NCI-H128 (cell line): ENCODE data around the gene ADGRA1.
"Not testable (repeated sequence)": the region's sequence is repeated elsewhere in the genome, so short reads cannot be mapped to it uniquely, and the experiment has no call there.

ENCODE experiments used
- DNase-seq: peaks from one replicate; lab custom pipeline; 2025; ENCODE audit not compliant: unreplicated experiment; lab: John Stamatoyannopoulos, UW

ADGRA1 gene

DNA sequence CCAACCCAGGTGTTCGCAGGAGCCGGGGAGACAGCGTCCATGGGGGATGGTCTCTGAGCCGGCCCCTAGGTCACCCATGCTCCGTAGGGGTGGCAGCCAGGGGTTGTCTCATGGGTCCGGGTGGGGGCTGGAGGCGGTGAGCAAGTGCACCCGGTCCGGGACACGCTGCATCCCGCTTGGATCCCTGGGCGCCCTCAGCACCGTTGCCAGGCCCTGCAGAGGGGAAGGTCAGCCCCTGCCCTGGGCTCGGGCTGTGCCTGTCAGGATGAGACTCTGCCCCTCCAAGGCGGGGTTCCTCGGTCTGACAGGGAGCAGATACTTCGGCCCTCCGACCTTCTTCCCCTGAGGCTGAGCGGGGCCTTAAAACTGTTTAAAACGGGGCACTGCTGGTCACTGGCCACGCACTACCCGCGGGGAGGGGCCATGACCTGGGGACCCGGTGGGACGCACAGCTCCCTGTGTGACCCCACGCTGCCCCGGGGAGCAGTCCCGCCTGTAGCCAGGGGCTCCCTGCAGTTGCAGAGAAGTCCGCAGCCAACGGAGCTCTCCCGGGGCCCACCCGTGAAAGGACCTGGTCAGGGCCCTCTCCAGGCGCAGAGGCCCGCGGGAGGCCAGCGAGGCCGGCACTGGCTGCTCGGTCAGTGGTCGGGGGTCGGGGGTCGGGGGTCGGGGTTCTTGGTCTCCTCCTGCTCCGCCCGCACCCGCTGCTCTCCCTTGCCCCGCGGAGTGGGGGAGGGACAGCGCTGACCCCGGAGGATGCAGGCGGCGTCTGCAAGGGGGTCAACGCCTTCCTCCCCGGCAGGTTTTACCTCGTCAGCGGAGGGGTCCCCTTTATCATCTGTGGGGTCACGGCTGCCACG lies 38.9 kb downstream of the ADGRA1 start:
- no peak for DNase-seq

DNA sequence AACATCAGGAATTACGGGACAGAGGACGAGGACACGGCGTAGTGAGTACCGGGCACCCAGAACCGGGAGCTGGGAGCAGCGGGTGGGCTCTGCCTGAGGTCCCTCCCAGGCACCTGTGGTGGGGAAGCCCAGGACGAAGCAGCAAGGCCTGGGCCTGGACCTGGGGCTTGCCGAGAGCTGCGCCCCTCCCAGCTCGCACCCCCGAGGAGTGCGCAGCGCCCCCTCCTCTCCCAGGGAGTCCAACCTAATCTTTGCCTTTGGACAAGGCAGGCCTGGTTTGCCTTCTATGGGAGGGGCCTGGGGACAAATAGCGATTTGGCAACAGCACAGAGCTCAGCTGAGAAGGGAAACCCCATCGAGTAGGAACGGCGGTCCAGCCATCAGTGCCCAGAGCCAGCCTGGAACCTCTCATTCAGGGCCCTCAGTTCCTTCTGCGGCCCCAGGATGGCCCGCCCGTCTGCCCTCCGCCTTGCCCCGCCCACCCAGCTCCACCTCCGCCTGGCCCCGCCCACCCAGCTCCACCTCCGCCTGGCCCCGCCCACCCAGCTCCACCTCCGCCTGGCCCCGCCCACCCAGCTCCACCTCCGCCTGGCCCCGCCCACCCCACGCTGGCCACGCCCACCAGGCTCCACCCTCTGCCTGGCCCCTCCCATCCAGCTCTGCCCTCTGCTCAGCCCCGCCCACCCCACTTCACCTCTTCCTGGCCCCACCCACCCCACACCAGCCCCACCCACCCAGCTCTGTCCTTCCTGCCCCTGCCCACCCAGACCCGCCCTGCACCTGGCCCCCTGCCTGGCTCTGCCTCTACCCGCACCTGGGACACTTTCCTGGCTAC lies 39.8 kb downstream of the ADGRA1 start:
- DNase-seq = no peak

DNA sequence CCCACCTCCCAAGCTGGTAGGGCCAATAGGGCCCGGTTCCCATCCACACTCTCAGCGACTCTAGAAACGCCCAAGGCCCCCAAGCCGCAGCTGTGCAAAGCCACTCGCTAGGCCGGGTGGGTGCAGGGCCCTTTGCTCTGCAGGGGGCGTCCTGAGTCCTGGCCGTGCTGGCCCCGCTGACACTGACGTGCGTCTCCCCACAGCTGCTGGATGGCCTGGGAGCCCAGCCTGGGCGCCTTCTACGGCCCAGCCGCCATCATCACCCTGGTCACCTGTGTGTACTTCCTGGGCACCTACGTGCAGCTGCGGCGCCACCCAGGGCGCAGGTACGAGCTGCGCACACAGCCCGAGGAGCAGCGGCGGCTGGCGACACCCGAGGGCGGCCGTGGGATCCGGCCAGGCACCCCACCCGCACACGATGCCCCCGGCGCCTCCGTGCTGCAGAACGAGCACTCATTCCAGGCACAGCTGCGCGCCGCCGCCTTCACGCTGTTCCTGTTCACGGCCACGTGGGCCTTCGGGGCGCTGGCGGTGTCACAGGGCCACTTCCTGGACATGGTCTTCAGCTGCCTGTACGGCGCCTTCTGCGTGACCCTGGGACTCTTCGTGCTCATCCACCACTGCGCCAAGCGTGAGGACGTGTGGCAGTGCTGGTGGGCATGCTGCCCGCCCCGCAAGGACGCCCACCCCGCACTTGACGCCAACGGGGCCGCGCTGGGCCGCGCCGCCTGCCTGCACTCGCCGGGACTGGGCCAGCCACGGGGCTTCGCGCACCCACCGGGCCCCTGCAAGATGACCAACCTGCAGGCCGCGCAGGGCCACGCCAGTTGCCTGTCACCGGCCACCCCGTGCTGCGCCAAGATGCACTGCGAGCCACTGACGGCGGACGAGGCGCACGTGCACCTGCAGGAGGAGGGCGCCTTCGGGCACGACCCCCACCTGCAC lies 40.7 kb downstream of the ADGRA1 start:
- DNase-seq = no peak

DNA sequence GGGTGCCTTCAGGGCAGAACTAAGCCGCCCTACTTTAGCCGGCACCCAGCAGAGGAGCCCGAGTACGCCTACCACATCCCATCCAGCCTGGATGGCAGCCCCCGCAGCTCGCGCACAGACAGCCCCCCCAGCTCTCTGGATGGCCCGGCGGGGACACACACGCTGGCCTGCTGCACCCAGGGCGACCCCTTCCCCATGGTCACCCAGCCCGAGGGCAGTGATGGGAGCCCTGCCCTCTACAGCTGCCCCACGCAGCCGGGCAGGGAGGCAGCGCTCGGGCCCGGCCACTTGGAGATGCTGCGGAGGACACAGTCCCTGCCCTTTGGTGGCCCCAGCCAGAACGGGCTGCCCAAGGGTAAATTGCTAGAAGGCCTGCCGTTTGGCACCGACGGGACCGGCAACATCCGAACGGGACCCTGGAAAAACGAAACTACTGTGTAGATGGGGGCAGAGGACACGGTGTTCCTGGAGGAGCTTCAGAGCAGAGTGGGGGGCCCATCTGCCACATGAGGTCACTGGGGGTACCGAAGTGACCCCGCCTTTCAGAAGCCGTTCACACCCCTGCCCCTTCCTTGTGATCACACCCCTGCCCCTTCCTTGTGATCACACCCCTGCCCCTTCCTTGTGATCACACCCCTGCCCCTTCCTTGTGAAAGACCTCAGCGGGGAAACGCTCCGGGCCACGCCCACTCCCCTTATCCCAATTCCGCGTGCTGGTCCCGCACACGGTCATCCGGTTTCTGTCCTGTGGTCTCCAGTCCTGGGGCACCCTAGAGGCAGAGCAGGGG lies 41.5 kb downstream of the ADGRA1 start:
- no peak for DNase-seq

DNA sequence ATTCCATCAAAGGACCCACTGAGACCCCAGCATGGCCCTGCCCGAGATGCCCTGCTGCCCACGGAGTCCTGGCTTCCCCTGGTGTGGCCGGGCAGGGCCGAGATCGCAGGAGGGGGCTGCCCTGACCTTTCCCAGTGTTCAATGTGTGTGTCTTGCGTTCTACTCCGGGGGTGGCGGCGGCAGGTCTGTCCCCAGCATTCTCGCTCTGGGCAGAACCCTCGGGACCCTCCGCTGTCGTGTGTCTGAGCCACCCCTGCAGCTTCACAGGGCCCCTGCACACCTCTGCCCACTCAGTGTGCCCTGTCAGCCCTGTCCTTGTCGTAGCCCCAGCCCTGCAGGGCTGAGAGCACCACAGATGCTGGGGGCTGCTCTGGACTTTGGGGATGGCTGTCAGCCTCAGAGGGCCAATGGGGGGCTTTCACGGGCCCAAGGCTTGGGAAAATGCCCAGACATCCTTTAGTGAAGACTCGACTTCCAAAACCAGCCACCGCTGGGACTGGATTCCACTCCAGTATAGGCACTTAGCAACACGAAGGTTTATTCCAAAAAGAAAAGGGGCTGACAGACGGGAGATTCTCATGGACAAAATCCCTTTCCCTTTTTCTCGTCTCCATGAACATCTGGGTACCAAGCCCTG lies 42.3 kb downstream of the ADGRA1 start:
- DNase-seq = no peak

DNA sequence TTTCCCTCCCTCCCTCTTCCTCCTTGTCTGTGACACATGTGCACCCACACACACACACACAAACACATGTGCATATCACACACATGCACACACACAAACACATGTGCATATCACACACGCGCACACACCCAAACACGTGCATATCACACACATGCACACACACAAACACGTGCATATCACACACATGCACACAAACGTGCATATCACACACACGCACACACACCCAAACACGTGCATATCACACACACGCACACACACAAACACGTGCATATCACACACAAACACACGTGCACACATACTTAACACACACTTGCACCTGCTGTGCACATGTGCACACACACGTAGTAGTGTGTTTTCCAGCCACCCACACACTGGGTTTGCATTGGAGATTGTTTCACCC lies 42.9 kb downstream of the ADGRA1 start:
- DNase-seq = no peak

DNA sequence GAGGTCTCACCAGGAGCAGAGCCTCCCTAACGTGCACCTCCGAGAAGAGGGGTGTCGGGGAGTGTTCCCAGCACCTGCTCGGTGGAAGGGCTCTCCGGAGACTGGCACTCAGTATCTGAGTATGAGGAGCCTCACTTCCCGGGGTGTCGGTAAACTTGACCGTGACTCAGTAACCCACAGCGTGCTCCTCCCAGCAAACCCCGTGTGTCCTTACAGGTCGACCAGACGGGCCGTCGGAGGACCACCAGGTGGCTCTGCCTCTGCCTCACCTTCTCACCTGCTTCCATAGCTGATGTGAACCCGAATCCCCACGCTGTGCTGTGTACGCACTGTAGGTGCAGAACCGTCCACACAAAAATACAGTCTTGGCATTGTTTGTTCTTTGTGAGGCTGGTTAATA lies 43.3 kb downstream of the ADGRA1 start:
- no peak for DNase-seq

DNA sequence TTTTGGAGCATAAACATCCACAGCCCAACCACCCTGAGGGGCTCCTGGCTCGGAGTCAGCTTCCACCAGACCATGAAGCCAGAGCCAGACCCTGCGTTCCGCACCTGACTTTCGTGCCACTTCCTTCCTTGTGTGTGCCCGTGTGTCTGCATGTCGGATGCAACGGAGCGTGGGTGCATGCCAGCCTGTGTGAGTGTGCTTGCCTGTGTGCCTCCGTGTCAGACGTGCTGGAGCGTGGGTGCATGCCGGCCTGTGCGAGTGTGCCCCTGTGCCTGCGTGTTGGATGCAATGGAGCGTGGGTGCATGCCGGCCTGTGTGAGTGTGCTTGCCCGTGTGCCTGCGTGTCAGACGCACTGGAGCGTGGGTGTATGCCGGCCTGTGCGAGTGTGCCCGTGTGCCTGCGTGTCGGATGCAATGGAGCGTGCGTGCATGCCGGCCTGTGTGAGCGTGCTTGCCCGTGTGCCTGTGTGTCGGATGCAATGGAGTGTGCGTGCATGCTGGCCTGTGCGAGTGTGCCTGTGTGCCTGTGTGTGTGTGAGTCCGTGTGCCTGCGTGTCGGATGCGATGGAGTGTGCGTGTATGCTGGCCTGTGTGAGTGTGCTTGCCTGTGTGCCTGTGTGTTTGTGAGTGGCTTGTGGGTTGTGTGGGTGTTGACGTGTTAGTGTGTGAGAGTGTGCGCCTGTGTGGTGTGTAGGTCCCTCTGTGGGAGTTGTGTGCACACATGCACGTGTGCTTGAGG lies 44.2 kb downstream of the ADGRA1 start:
- DNase-seq = no peak

DNA sequence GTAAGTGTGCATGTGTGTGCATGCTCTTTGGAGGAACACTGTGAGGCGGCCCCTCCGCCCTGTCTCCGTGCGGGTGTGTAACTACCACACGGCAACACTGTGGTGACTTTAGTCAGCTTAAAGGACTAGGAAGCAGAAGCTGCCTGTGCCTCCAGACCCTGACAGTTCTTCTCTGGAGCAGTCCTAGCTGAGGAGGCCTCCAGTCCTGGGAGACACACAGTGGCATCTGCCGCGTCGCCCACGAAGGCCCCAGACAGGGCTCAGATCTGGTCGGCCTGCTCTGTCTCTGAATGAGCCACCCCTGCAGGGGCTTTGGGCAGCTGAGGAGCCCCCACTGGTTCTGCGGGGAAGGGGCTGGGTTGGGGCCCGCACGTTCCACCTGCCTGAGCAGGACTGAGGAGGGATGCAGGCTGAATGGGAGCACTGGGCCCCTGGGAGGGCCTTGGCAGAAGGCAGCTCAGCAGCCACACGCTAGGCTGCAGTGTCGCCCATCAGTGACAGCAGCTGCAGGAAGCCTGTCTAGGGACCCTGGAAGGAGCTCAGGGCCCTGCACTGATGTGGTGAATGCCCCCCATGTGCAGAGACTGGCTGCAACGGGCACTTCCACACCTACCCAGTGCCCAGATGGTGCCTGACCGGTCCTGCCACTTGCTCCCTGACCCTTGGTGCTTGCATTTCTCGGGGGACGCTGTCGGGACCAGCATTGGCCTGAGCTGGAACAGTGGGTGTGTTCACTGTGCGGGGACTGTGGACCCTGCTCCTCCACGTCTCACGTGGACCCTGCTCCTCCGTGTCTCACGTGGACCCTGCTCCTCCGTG lies 45.0 kb downstream of the ADGRA1 start:
- no peak for DNase-seq

DNA sequence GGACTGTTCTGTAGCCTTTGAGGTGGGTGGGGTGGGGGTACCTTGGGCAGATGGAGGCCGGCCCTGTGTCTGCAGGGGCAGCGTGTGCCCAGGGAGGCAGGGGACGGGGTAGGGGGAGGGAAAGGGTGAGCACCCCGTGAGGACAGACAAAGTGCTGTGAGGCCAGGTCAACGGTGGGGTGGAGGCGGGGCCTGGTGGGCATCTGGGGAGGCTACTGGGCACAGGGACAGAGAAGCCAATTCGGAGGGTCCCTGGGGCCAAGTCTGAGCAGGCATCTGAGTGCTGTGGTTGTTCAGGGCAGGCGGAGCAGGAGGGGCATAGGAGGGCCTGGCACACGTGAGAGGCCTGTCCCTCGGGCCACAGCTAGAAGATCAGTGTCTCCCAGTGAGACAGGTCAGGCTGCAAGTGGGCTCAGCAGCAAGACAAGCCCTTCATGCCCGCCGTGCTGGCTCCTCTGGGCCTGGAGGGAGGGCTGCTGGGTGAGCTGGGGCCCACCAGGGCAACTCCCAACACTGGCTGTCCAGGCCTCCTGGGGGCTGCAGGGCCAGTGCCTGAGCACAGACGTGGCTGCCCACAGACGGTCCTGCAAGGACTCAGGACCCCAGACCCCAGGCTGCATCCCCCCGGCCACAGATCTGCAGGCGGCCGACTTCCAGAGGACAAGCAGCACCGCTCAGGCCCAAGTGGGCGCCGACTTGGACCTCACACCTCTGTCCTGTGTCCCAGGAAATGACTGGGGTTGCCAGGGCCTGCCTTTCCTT lies 45.9 kb downstream of the ADGRA1 start:
- no peak for DNase-seq

DNA sequence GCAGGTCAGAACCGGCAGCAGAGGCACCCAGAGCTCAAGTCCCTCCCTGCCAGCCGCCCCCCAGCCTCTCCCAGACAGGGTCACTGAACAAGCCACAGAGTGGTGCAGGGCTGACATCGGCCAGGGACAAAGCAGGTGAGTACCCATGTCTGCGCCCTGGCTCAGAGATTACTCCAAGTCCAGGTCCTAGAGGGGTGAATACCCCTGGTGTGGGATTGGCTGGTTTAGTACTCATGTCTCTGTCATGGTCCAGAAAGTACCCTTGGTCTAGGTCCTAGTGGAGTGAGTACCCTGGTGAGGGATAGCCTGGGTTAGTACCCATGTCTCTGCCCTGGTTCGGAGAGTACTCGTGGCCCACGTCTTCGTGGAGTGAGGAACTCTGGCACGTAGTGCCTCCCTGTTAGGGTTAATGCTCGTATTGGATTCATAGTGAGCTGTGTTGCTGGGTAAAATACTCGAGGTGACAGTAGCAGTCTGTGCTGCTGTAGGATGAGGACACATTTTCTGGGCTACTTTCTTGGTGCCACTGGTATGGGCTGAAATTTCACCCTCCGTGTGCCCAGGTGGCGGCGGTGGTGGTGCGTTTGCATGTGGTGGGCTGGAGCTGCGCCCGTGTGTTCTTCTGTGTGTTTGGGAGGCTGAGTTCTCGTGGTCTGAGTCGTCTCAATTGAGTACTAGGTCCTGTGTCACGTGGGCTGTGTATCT lies 46.8 kb downstream of the ADGRA1 start:
- no peak for DNase-seq

DNA sequence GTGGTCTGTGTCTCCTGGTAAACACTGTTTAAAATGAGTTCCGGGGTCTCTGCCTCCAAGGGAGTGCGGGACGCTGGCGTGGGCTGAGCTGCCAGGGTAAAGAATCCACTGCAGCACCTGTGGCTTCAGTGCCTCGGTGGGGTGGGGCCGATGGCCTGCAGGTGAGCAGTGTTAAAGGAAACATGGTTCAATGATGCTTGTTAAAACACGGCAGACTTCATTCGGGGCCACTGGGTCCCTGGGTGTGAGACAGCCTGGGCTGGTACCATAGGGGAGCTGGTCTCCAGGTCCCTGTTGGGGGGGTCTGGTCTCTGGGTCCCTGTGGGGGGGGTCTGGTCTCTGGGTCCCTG lies 47.4 kb downstream of the ADGRA1 start:
- DNase-seq = no peak

DNA sequence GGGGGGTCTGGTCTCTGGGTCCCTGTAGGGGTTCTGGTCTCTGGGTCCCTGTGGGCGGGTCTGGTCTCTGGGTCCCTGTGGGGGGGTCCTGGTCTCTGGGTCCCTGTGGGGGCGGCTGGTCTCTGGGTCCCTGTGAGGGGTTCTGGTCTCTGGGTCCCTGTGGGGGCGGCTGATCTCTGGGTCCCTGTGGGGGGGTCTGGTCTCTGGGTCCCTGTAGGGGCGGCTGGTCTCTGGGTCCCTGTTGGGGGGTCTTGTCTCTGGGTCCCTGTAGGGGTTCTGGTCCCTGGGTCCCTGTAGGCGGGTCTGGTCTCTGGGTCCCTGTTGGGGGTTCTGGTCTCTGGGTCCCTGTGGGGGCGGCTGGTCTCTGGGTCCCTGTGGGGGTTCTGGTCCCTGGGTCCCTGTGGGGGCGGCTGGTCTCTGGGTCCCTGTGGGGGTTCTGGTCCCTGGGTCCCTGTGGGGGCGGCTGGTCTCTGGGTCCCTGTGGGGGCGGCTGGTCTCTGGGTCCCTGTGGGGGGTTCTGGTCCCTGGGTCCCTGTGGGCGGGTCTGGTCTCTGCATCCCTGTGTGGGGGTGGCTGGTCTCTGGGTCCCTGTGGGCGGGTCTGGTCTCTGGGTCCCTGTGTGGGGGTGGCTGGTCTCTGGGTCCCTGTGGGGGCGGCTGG lies 49.9 kb downstream of the ADGRA1 start:
- not testable (repeated sequence) for DNase-seq

DNA sequence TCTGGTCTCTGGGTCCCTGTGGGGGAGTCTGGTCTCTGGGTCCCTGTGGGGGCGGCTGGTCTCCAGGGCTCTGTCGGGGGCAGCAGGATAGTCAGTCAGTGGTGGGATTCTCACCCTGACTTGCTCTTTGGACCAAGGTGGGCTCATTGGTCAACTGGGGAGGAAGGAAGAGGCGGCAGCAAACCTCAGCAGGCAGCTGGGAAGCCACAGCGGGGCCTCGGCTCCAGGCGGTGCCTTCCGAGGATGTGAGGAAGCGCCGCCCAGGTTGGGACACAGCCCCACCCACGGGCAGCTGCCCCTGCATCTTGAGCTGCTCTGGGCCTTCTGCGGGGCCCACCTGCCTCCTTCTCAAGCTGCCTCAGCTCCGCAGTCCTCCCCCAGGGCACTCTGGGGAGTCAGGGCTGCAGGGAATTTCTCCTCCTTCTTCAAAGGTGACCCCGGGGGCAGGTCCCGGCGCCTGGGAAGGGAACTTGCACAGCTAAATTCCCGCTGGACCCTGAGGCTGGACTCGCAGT lies 51.9 kb downstream of the ADGRA1 start:
- DNase-seq = no peak

DNA sequence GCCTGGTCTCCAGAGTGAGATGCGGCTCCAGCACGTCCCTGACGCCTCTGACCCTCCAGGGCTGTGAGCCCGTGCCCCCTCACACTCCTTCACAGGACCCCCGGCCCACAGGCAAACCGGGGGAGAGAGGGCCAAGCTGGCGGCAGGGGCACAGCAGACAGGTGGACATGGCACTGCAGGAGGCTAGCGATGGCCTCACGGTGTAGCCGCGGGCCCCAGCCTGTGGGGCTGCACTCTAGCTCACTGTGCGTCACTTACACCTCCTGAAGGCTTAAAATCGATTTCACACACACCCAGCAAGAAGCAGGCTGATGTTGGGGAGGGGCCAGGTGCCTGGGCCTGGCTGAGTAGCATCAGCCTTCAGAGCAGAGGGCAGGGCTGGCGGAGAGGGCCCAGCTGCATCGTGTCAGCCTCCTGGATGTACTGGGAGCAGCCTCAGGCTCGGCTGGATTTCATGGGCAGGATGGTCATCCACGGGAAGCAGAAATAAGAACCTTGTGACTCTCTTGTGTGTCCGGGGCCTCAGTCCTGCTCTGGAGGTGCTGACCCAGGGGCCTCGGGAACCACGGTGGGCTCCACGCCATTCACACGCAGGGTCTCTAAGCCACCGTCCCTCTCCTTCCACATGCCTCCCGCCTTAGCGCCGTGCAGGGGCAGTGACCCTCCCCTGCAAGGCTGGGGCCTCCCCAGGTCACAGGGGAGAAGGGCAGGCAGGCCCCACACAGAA lies 52.9 kb downstream of the ADGRA1 start:
- no peak for DNase-seq
